H1 (cell line): Measurements from ENCODE around the gene NR2F1. TPM values are rescaled to one million over a fixed set of nuclear protein-coding genes. Genes with fewer than 3 reads are reported as not detected.

Experiments used
- CHD1 ChIP-seq: IDR thresholded peaks from 2 replicates; pipeline ENCODE4 v1.6.1; 2012; ENCODE audit warnings: low read depth, low read length, improper control_type of control experiment
- CTCF ChIP-seq, 3 experiments: IDR thresholded peaks; 1 replicate in 2 of 3; 2 replicates in 1 of 3; pipeline versions ENCODE4 v1.5.1 to v1.6.1; 2011; ENCODE audit warnings: low read length in 3 of 3, mild to moderate bottlenecking in 3 of 3, inconsistent platforms in 2 of 3, low read depth in 1 of 3, moderate library complexity in 1 of 3; ENCODE audit not compliant: insufficient read depth in 1 of 3; ENCODE audit errors: control extremely low read depth in 1 of 3
- EP300 ChIP-seq, 2 experiments: IDR thresholded peaks; 1 replicate in 1 of 2; 2 replicates in 1 of 2; pipeline ENCODE4 v1.6.1; 2011 to 2012; ENCODE audit warnings: low read depth in 2 of 2, low read length in 2 of 2, mild to moderate bottlenecking in 2 of 2, borderline replicate concordance in 1 of 2, inconsistent platforms in 1 of 2, moderate library complexity in 1 of 2
- EZH2 ChIP-seq: fragments of 200-600 bp; sonication (generic); IDR thresholded peaks from 2 replicates; pipeline ENCODE4 v1.7.1; 2012; ENCODE audit warnings: low read depth, mild to moderate bottlenecking, moderate library complexity, low read length, inconsistent platforms; ENCODE audit not compliant: severe bottlenecking
- FOSL1 ChIP-seq: IDR thresholded peaks from 2 replicates; pipeline ENCODE4 v1.6.1; 2011; ENCODE audit warnings: mild to moderate bottlenecking, low read depth, low read length, moderate library complexity; ENCODE audit not compliant: insufficient read depth
- JUND ChIP-seq: IDR thresholded peaks from 2 replicates; pipeline ENCODE4 v1.6.1; 2011; ENCODE audit warnings: mild to moderate bottlenecking, improper control_type of control experiment, low read length
- MAFK ChIP-seq: IDR thresholded peaks from 2 replicates; pipeline ENCODE4 v1.6.1; 2012; ENCODE audit warnings: low read depth, mild to moderate bottlenecking, improper control_type of control experiment, low read length
- MAX ChIP-seq: IDR thresholded peaks from 2 replicates; pipeline ENCODE4 v1.6.1; 2012; ENCODE audit warnings: inconsistent platforms
- NANOG ChIP-seq: IDR thresholded peaks from 2 replicates; pipeline ENCODE4 v1.6.1; 2011; ENCODE audit warnings: low read length, low read depth, mild to moderate bottlenecking, inconsistent platforms; ENCODE audit not compliant: insufficient read depth, poor library complexity, severe bottlenecking
- POLR2A ChIP-seq, 2 experiments: IDR thresholded peaks; 1 replicate in 1 of 2; 2 replicates in 1 of 2; pipeline ENCODE4 v1.6.1; 2011; ENCODE audit warnings: low read depth in 2 of 2, low read length in 2 of 2, mild to moderate bottlenecking in 2 of 2; ENCODE audit errors: control extremely low read depth in 1 of 2
- POLR2AphosphoS5 ChIP-seq: IDR thresholded peaks from 2 replicates; pipeline ENCODE4 v1.6.1; 2011; ENCODE audit warnings: low read depth, low read length
- POU5F1 ChIP-seq: IDR thresholded peaks from 2 replicates; pipeline ENCODE4 v1.6.1; 2011; ENCODE audit warnings: low read depth, mild to moderate bottlenecking, low read length, moderate library complexity
- RBBP5 ChIP-seq: IDR thresholded peaks from 2 replicates; pipeline ENCODE4 v1.7.1; 2012; ENCODE audit warnings: low read depth, mild to moderate bottlenecking, inconsistent platforms, low read length, moderate library complexity, borderline replicate concordance
- RNF2 ChIP-seq: fragments of 200-900, 300-1000 bp; sonication (generic); IDR thresholded peaks from 2 replicates; pipeline ENCODE4 v1.7.1; 2016; ENCODE audit warnings: borderline replicate concordance, low read depth, mild to moderate bottlenecking, antibody characterized with exemption, low read length; ENCODE audit not compliant: poor library complexity, severe bottlenecking; ENCODE audit errors: missing control alignments
- SP4 ChIP-seq: IDR thresholded peaks from 2 replicates; pipeline ENCODE4 v1.6.1; 2012; ENCODE audit warnings: low read length, inconsistent platforms
- SUZ12 ChIP-seq: fragments of 200-600 bp; sonication (generic); IDR thresholded peaks from 2 replicates; pipeline ENCODE4 v1.6.1; 2012; ENCODE audit warnings: mild to moderate bottlenecking, inconsistent platforms, low read length, moderate library complexity, mixed read lengths
- TBP ChIP-seq: IDR thresholded peaks from 2 replicates; pipeline ENCODE4 v1.6.1; 2011; ENCODE audit warnings: low read depth, low read length, improper control_type of control experiment
- ZNF274 ChIP-seq: IDR thresholded peaks from 2 replicates; pipeline ENCODE4 v1.7.0; 2012; ENCODE audit warnings: low read length, borderline replicate concordance; ENCODE audit errors: extremely low read depth
- polyA plus RNA-seq, 7 experiments: library from polyadenylated mRNA; depleted of rRNA in 3 of 7; stranded (reverse) in 5 of 7; unstranded in 2 of 7; fragments of >200 nt in 5 of 7; fragments of 200-250 nt in 2 of 7; gene quantifications; 1 replicate in 5 of 7; 2 replicates in 1 of 7; 4 replicates in 1 of 7; pipeline versions ENCODE4 v1.2.1 to v1.2.3, GENCODE V29; 2011 to 2013; ENCODE audit warnings: missing spikeins in 2 of 7, mixed read lengths in 2 of 7
- total RNA-seq: library from RNA; stranded (reverse); fragmentation: NEBNext Ultra II Directional; extraction: Animal tissue kit (Norgen Biotek cat#: 25700); gene quantifications from 2 replicates; pipeline ENCODE4 v1.2.1, GENCODE V29; 2021

NR2F1 gene
- total and polyA plus RNA-seq, 2 of the 8 experiments (the other 6 are each of a cell fraction or from before 2014, with no cell fraction given), result not detected

- TF ChIP-seq EP300 (IDR thresholded peaks at IDR 0.05; ENCODE audit: borderline replicate concordance in 1 of 2, low read depth in 2 of 2, low read length in 2 of 2), result no peak
- TF ChIP-seq POLR2A (IDR thresholded peaks at IDR 0.05; ENCODE audit: control extremely low read depth in 1 of 2, low read depth in 2 of 2, low read length in 2 of 2), result no peak
- TF ChIP-seq CTCF (IDR thresholded peaks at IDR 0.05; ENCODE audit: control extremely low read depth in 1 of 3, insufficient read depth in 1 of 3, low read depth in 1 of 3, low read length in 3 of 3), result peak in 1 of 3 experiments; percentile 8; a peak in 1 of 4 replicates
- TF ChIP-seq MAFK, result no peak
- TF ChIP-seq POLR2AphosphoS5, result no peak
- TF ChIP-seq EZH2, result peak; percentile 80
- TF ChIP-seq CHD1, result no peak
- 0 out of 2 replicates have a peak, but pooled peaks have one; percentile 28 for TF ChIP-seq RBBP5
- TF ChIP-seq MAX, result peak; percentile 61
- TF ChIP-seq SP4, result no peak
- TF ChIP-seq SUZ12, result peak; percentile 68
- no peak for TF ChIP-seq TBP
- no peak for TF ChIP-seq ZNF274
- TF ChIP-seq FOSL1, result no peak
- TF ChIP-seq JUND, result no peak
- TF ChIP-seq POU5F1, result no peak
- TF ChIP-seq RNF2, result peak; percentile 67
- TF ChIP-seq NANOG, result peak; percentile 19
- TF ChIP-seq, all 59 proteins: peak for 14
These were observed 12.5 kb upstream of the NR2F1 start (continued) for GRCh38 chr5:93570294-93571113.
